Ascending aorta (tissue), 2 donors: Measurements from ENCODE around the gene DACT1. TPM values are rescaled to one million over a fixed set of nuclear protein-coding genes. Genes with fewer than 3 reads are reported as not detected.

Experiments
- DNase-seq, 2 donors: peaks; one replicate each; pipeline ENCODE4 v3.0.0-alpha.2; 2019; ENCODE audit warnings: low spot score in 2 of 2
- H3K27ac ChIP-seq, 2 donors: fragments of 200-600 bp; sonication (generic); one replicate each; pipeline ENCODE4 v1.5.1; 2016 to 2017; ENCODE audit warnings: mild to moderate bottlenecking in 1 of 2
- H3K27me3 ChIP-seq: fragments of 200-600 bp; sonication (generic); one replicate; pipeline ENCODE4 v1.5.1; 2017
- H3K36me3 ChIP-seq, 2 donors: fragments of 200-600 bp; sonication (generic); one replicate each; pipeline ENCODE4 v1.5.1; 2016
- H3K4me1 ChIP-seq, 2 donors: fragments of 200-600 bp; sonication (generic); one replicate each; pipeline ENCODE4 v1.5.1; 2016 to 2017; ENCODE audit warnings: mild to moderate bottlenecking in 1 of 2
- H3K4me3 ChIP-seq, 2 donors: fragments of 200-600 bp; sonication (generic); one replicate each; pipeline ENCODE4 v1.5.1; 2016 to 2017; ENCODE audit warnings: mild to moderate bottlenecking in 1 of 2
- H3K9me3 ChIP-seq, 2 donors: fragments of 200-600 bp; sonication (generic); one replicate each; pipeline ENCODE4 v1.5.1; 2016
- intact Hi-C: fragments of 100-400 bp; cut with DNase I; formaldehyde crosslinking; loops from one replicate; pipeline ENCODE4 v1.15.1; 2023
- total RNA-seq: library from RNA; depleted of rRNA; stranded (reverse); fragments of >200 nt; gene quantifications from one replicate; pipeline ENCODE4 v1.1.0, GENCODE V29; 2016
- TF ChIP-seq, protein P1 (sequence below), 3 experiments: fragments of 200-600 bp in 2 of 3; fragments of 450-650 bp in 1 of 3; sonication (generic) in 2 of 3; IDR thresholded peaks; one replicate each; pipeline ENCODE4 v1.5.1; 2016 to 2019; ENCODE audit warnings: antibody characterized with exemption in 3 of 3, mild to moderate bottlenecking in 1 of 3, moderate library complexity in 1 of 3

DACT1 gene
- total RNA-seq, 1 donor from 2014 or later, result 46.0 TPM

DNA sequence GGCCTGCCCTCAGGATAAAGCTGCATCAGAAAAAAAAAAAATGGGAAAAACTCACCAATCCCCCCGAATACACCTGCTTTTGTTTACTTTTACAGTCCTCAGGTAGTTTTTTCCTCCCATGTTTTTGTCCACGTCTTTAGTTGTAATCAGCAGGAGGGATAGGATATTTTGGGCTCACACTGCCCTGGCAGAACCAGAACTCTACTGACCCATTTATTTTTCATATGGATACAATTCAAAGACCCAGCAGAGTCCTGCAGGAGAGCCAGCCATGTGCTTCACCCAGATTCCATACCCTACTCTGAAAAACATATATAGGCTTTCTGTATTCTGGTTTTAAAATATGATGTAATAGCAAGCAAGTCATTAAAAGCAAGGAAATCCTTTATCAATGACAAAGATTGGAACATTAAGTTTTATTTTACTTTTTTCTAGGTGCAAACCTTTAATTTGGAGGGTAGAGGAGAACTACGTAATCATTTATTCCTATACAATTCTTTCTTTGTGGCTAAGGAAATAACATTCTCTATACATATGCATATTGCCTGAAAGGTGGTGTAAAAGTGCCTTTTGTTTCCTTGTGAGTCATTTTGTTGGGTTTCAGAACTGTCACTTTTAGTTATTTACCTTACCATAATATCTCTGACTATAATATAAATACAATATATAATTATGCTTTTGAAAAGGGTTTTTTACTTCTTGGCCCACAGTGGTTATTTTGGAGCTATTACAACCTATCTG, 19.1 kb downstream of the DACT1 start:
- Histone ChIP-seq H3K27ac (no peak overlapping the region), H3K36me3 (no peaks in the 10 kb centered on the region), H3K4me3 (no peak overlapping the region), H3K9me3 (peaks cover 0 to 5% of the 10 kb centered on the region in 2 donors), H3K27me3 (no peaks in the 10 kb centered on the region), H3K4me1 (no peaks in the 10 kb centered on the region)
- TF ChIP-seq, protein P1, sequence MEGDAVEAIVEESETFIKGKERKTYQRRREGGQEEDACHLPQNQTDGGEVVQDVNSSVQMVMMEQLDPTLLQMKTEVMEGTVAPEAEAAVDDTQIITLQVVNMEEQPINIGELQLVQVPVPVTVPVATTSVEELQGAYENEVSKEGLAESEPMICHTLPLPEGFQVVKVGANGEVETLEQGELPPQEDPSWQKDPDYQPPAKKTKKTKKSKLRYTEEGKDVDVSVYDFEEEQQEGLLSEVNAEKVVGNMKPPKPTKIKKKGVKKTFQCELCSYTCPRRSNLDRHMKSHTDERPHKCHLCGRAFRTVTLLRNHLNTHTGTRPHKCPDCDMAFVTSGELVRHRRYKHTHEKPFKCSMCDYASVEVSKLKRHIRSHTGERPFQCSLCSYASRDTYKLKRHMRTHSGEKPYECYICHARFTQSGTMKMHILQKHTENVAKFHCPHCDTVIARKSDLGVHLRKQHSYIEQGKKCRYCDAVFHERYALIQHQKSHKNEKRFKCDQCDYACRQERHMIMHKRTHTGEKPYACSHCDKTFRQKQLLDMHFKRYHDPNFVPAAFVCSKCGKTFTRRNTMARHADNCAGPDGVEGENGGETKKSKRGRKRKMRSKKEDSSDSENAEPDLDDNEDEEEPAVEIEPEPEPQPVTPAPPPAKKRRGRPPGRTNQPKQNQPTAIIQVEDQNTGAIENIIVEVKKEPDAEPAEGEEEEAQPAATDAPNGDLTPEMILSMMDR (IDR thresholded peaks at IDR 0.05), result no peak
- intact Hi-C loops, result no loop called here
- DNase-seq, result no peak

DNA sequence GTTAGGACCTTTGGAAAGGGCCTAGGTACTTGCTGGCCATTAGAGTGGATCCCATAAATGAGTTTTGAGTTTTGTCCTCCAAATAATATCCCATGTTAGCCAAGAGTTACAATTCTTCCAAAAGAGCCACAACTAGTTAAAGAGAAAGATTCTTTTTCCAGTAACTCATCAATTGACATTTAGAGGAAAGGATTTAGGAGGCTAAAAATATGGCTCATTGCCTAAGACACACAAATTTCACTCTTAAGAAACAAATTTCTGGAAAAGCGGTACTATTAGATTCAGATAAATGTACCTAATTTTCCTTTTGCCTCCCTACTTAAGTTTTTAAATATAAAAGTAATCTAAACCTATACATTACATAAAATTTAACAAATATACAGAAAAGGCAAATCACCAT, 21.3 kb downstream of the DACT1 start:
- TF ChIP-seq, protein P1 (IDR thresholded peaks at IDR 0.05), result no peak
- Histone ChIP-seq H3K9me3 (peaks cover 0 to 5% of the 10 kb centered on the region in 2 donors), H3K4me3 (no peak overlapping the region), H3K27ac (no peak overlapping the region), H3K36me3 (no peaks in the 10 kb centered on the region), H3K4me1 (no peaks in the 10 kb centered on the region), H3K27me3 (no peaks in the 10 kb centered on the region)
- DNase-seq, result no peak
- intact Hi-C loops, result no loop called here

DNA sequence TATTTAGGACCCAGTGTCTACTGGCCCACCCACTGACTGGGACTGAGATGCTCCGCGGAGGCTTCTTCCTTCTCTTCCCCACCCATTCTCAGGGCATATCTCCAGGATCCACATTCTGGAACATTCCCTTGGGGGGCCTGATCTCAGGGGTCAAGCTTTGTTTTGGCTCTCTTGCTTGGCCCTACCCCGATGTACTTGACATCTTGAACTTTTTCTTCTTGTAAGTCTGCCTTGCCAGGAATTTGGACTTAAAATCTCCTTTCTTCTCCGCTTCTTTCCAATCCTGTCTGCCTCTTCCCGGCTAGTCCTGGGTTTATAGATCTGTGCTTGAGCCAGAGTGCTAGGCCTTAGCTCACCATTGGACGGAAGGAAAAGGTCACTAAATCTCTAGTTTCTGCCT, 22.1 kb downstream of the DACT1 start:
- DNase-seq, result no peak
- no peaks in the 10 kb centered on the region for H3K36me3 ChIP-seq
- peaks cover 0 to 4% of the 10 kb centered on the region in 2 donors for H3K9me3 ChIP-seq
- H3K27me3 ChIP-seq, result no peaks in the 10 kb centered on the region
- intact Hi-C loops, result no loop called here
- H3K27ac ChIP-seq, result no peak overlapping the region
- no peaks in the 10 kb centered on the region for H3K4me1 ChIP-seq
- H3K4me3 ChIP-seq, result no peak overlapping the region
- TF ChIP-seq, protein P1 (IDR thresholded peaks at IDR 0.05), result no peak

DNA sequence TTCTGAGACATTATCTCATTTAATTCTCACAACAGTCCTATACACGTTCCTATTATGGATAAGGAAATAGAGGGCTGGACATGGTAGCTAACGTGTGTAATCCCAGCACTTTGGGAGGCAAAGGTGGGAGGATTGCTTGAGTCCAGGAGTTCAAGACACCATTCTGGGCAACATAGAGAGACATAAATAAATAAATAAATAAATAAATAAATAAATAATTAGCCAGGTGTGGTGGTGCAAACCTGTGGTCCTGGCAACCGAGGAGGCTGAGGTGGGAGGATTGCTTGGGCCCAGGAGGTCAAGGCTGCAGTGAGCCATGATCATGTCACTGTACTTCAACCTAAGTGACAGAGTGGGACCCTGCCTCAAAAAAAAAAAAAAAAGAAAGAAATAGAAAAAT, 22.6 kb downstream of the DACT1 start:
- Histone ChIP-seq H3K4me1 (no peaks in the 10 kb centered on the region), H3K4me3 (no peak overlapping the region), H3K36me3 (no peaks in the 10 kb centered on the region), H3K27me3 (no peaks in the 10 kb centered on the region), H3K9me3 (no peaks in the 10 kb centered on the region), H3K27ac (no peak overlapping the region)
- intact Hi-C loops, result no loop called here
- TF ChIP-seq, protein P1 (IDR thresholded peaks at IDR 0.05), result no peak
- DNase-seq, result no peak

DNA sequence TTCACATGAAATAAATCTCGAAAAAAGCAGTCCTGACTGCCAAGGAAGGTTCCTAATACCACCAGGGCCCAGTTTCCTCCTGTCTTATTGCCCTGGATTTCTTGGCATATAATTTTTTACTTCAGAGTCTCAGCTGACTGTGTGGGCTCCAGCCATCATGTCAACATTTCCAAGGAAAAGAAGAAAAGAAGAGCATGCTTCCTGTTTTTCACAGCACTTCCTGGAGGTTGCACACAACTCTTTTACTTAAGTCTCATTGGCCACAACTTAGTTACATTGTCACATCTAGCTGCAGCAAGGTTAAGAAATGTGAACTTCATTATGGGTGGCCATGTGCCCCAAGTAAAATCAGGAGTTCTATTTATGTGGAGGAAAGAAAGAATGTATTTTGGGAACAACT, 24.3 kb downstream of the DACT1 start:
- Histone ChIP-seq H3K9me3 (no peaks in the 10 kb centered on the region), H3K27ac (no peak overlapping the region), H3K27me3 (no peaks in the 10 kb centered on the region), H3K36me3 (no peaks in the 10 kb centered on the region), H3K4me3 (no peak overlapping the region), H3K4me1 (no peaks in the 10 kb centered on the region)
- no peak for DNase-seq
- intact Hi-C loops, result no loop called here
- TF ChIP-seq, protein P1 (IDR thresholded peaks at IDR 0.05), result no peak
